HG02938 (cell line): ENCODE measurements around the gene ZBTB43.
"Not testable (repeated sequence)": the region's sequence is repeated elsewhere in the genome, so short reads cannot be mapped to it uniquely, and the experiment has no call there.

ENCODE experiments used
- ATAC-seq: cut with Tn5 transposase; IDR thresholded peaks from one replicate; pipeline ENCODE4 v1.9.1; 2021; ENCODE audit warnings: mild to moderate bottlenecking, moderate library complexity; ENCODE audit not compliant: unreplicated experiment

Gene ZBTB43

DNA sequence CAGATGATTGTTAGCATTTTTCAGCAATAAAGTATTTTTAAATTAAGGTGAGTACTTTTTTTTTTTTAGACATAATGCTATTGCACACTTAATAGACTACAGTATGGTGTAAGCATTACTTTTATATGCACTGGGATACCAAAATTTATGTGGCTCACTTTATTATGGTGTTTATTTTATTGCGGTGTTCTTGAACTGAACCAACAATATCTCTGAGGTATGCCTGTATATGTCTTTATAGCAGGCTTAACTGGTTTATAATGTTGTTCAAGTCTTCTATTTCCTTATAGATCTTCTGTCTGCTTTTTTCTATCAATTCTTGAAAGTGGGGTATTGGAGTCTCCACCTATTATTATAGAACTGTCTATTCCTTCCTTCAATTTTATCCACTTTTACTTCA lies 18.0 kb downstream of the ZBTB43 start:
- no peak for ATAC-seq

DNA sequence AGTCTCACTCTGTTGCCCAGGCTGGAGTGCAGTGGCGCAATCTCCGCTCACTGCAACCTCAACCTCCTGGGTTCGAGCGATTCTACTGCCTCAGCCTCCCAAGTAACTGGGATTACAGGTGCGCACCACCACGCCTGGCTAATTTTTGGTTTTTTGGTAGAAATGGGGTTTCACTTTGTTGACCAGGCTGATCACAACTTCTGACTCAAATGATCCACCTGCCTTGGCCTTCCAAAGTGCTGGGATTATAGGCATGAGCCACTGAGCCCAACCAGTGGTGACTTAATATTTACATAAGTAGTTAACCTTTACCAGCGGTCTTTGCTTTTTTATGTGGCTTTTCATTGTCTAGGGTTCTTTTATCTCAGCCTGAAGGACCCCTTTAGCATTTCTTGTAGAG lies 19.2 kb downstream of the ZBTB43 start:
- ATAC-seq = not testable (repeated sequence)

DNA sequence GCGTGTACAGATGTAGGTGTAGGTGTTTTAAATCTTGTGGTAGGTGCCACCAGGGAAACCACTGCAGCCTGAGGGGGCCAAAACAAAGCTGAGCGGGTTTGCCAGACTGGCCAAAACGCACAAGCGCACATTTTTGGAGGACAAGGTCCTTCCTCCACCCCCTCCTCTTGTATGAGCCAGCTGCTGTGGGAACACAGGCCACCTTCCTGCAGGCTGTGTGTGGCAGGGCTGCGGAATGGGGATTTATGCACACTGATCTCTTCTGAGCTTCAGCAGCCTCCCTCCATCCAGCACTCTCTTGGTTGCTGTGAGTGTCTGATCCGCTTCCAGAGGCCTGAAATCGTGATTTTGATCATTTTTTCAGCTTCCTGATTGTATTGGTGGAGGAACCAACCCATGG lies 22.4 kb downstream of the ZBTB43 start:
- no peak for ATAC-seq

DNA sequence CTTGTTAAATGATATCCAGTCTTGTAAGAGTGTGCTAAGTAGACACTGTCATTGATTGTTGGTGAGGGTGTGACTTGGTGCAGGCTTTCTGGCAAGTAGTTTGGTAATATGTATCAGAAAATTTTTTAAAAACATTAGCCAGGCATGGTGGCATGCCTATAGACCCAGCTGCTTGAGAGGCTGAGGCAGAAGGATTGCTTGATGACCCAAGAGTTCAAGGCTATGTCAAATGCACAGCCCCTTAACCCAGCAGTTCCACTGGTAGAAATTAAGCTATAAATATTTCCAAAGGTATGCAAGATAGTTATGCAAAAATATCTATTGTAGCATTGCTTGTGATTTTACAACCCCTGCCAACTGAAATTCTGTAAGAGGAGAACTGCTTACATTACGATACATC lies 24.2 kb downstream of the ZBTB43 start:
- ATAC-seq = no peak

DNA sequence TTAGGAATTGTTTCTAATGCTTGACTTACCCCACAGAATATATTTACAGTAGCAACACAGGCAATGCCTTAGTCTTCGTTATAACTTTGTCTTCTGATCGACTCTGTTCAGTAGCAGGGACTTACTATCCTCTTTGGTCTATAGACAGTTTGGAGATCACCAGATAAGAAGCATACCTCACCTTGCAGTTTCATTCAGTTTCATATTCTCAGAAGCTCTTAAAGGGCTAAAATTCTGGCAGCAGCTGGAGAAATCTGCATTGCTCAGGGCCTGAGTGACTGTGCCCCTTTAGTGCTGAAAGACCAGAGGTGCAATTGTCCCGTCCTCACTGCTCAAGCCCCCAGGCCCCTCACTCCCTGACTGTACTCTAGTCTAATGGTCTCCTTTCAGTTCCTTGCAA lies 26.0 kb downstream of the ZBTB43 start:
- no peak for ATAC-seq

DNA sequence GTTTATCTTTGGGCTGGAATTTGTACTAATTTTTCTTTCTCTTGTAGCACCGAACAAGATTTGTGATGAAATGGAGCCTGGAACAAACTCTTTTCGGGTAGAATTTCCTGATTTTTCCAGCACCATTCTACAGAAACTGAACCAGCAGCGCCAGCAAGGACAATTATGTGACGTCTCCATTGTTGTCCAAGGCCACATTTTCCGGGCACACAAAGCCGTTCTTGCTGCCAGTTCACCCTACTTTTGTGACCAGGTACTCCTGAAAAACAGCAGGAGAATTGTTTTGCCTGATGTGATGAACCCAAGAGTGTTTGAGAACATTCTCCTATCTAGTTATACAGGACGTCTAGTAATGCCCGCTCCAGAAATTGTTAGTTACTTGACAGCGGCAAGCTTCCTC lies 27.6 kb downstream of the ZBTB43 start:
- ATAC-seq = no peak

DNA sequence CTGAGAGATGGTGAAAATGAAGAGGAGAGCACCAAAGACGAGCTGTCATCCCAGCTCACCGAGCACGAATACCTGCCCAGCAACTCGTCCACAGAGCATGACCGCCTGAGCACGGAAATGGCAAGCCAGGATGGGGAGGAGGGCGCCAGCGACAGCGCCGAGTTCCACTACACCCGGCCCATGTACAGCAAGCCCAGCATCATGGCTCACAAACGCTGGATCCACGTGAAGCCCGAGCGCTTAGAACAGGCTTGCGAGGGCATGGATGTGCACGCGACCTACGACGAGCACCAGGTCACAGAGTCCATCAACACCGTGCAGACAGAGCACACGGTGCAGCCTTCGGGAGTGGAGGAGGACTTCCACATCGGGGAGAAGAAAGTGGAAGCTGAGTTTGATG lies 28.2 kb downstream of the ZBTB43 start:
- ATAC-seq = no peak

DNA sequence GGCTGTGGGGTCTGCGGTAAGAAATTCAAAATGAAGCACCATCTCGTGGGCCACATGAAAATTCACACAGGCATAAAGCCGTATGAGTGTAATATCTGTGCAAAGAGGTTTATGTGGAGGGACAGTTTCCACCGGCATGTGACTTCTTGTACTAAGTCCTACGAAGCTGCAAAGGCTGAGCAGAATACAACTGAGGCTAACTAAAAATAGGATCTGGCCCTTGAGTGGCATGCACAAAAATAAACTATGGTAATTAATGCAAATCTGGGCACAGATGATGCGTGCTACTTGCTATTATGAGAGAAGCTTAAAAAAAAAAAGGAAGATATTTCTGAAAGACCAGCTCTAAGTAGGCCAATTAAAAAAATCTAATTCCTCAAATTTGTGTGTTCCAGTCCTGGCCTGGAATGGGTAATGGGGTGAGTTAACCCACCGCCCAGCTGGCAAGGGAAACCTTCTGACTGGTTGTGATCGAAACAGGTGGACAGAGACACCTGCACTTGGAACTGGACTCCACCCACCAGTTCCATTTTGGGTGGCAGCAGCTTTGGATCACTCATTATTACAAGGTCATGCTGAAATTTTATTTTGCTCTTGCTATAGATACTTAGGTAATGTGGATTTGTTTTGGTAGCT lies 29.0 kb downstream of the ZBTB43 start:
- ATAC-seq = no peak

DNA sequence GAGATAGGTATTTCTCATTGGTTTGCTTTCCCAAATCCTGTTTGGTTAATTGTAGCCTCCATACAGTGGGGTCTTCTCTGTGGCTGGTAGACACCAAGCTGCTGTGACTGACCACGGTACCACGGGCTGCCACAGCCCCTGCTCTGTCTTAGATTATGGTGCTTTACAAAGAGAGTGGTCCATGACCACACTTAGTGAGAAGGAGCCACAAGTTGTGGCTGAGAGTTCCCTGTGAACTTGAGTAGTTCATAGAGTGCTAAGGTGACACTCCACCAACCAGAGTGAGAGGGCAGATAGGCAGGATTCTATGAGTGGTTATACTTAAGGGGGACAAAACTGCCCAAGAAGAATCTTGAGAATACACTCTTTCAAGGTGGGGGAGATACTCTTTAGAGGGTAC lies 29.8 kb downstream of the ZBTB43 start:
- ATAC-seq = no peak

DNA sequence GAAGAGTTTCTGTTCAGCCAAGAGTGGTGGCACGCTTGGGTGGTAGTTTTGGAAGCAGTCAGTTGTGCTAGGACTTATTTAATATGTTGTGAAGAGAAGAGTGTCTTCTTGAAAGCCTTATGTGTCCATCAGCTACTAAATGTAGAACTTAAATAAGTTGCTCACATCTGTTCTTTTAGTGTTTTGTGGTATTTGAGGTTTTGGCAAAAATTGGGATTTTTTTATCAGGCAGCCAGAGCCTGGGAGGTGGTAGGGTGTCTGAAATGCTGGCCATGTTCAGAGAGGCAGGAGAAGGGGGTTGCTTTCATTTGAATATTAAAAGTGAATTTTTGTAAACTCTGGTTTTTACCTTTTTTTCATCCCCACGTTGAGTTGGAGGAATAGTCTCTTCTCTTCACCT lies 31.4 kb downstream of the ZBTB43 start:
- no peak for ATAC-seq

DNA sequence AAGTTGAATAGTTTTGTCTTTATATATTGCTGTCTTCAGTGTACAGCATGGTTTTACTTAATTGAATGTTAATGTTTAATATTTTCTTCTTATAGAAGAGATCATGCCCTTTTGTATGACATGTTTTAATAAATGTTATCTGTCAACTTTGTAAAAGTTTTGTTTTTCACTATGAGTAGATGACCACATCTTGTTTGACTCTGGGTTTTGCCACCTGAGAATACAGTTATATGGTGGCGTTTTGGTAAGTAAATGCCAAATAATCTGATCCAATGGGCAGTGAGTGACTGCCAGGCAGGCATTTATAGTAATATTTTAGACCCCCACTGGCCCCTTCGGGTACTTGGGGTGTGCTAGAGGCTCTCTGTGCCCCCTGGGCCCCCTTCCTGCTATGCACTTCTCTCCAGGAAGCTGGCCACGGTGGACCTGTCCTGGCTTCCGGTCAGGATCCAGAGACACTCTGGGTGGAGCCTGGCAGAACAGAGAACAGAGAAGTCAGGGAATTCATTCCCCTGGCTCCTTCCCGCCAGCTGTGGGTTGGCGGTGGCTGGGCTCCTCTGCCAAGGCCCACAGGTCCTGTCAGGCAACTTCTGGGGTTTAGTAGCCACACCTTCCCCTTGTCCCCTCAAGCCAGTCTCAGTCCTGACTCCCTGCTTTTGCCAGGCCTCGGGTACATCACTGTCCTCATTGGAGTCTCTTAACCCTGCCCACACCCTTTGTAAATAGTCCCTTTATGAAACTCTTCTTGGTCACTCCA lies 33.4 kb downstream of the ZBTB43 start:
- no peak for ATAC-seq

DNA sequence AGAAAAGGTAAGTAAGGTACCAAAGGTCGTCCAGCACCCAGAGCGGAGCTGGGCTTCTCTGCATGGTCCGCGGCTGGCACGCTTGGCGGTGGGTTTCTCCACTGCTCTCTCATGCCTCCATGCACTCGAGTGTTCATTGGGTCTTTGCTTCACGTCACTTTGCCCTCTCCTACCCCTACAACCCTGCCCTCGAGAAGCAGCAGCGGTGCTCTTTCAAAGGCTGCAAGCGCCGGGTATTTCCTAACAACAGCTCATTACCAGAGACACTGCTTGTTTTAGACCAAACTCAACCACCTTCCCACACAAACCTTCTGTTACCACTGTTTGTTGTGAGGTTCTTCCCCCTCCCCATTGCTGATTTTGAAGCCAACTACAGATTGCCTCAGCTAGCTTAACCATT lies 34.1 kb downstream of the ZBTB43 start:
- ATAC-seq = no peak

DNA sequence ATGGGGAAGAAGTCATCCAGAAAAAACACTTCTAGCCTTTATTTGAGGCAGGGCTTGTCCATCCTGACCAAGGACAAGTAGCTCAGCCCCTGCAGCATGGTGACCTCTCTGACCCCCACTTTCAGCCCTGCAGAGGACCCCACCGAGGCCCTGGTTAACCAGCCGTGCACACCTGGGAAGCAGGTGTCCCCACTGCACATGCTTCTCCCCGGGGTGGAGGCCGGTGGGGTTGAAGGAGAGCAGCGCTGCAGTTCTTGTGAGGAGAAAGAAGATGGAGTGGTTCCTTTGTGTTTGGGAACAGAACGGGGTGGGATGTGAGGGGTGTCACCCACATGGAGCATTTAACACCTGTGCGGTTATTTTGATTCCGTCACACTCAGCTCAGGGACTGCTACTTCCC lies 34.5 kb downstream of the ZBTB43 start:
- no peak for ATAC-seq

DNA sequence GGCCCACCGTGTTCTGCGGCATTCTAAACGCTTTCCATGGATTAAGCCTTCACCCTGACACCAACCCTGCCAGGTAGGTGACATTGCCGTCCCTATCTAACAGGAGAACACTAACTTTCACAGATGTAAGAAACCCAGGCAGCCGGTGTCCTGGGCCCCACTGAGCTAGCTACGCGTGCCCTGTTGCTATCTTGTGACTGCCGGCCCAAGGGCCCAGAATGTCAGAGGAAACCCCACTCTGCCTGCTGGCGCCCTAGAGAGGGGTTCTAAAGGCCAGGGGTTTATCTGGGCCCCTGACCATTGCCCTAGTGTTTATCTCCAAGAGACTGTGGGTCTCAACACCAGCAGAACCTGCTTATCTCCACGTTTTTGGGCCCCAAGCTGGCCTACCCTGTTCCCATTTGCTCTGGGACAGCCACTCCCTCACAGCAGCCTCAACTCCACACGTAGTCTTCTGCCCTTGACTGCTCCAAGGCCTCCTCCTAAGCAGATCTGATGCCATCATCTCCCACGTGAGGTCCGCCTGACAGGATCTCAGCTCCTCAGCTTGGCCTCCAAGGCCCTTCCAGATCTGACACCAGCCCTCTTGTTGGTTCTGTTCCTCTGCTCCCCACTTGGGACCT lies 37.5 kb downstream of the ZBTB43 start:
- ATAC-seq = no peak

DNA sequence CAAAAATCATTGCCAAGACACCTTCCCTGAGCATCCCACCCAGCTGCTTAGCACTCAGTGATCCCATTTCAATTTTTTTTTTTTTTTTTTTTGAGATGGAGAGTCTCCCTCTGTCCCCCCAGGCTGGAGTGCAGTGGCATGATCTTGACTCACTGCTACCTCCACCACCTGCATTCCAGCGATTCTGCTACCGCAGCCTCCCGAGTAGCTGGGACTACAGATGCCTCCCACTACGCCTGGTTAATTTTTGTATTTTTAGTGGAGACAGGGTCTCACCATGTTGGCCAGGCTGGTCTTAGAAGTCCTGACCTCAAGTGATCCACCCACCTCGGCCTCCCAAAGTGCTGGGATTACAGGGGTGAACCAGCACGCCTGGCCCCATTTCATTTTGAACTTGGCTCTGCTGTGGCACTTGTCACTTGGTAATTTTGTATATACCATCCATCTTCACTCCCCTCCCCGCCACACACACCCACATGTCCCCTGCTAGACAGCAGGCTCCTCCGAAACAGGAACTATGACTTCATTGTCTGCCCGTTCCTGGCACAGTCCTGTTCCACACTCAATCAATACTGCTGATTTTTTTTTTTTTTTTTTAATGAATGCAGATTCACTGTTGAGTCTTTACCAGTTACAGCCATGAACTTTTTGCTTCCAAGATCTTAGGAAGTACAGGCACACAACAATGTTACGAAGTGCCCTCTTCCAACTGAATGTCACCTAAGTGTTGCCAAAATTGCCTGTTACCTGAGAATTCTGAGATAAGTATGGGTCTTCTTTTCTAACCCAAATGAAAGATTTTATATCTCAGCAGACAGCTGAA lies 38.3 kb downstream of the ZBTB43 start:
- ATAC-seq = no peak

DNA sequence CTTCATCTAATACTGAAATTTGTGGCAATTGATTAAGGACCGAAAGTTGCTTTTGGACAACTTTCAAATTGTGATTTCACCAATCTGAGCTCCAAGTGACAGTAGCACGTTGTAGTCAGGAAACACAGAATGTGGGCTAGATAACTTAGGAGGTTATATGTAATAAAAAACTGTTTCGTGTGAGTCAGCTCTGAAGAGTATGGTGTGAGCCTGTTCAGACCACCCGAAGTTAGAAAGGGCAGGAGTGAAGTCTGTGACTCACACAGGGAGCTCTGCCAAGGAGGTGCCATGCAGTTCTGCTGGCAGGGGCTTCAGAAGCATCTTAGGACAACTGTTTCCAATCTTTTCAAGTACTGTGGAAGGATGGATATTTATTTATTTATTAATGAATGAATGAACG lies 39.2 kb downstream of the ZBTB43 start:
- no peak for ATAC-seq

DNA sequence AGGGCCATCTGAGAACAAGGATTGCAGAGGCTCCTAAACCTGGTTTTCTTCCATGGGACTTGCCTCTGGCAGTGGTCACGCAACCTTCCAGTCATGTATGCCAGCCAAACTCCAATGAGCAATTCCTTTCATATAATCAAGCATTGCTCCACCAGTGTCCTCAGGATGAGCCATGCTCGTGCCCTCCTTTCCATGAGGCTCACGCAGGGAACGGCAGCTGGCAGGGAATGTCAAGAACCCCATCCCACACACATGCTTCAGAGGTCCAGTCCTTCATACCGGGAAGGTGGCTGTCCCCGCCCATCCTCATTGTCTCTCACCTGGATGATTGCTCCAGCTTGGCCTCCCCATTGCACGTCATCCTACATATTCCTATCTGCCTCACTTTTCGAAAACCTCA lies 42.2 kb downstream of the ZBTB43 start:
- no peak for ATAC-seq

DNA sequence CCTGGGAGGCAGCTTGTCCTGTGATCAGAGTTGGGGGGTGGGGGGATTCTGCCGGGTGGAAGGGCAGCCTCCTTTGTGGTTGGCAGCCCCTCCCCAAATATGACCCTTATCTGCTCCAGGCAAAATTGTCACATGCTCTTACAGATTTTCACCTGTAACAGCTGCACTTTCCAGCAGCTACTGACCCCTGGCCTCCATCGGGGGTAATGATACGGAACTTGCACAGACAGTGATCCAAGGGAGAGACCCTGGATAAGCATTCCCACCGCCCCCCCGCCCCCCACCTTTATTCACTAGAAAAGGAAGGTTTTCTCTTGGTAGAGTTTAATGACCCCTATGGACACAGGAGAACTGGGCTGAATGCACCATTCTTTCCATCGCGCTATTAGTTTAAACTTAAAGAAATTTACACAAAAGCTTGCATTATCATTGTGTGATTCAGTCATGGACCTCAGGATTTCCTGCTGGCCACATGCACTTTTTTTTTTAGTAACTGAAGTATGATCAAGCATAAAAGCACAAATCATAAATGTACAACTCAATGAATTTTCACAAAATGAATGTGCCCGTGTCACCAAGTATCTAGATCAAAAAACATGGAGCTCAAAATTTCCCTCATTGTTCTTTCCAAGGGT lies 44.9 kb downstream of the ZBTB43 start:
- ATAC-seq = no peak

DNA sequence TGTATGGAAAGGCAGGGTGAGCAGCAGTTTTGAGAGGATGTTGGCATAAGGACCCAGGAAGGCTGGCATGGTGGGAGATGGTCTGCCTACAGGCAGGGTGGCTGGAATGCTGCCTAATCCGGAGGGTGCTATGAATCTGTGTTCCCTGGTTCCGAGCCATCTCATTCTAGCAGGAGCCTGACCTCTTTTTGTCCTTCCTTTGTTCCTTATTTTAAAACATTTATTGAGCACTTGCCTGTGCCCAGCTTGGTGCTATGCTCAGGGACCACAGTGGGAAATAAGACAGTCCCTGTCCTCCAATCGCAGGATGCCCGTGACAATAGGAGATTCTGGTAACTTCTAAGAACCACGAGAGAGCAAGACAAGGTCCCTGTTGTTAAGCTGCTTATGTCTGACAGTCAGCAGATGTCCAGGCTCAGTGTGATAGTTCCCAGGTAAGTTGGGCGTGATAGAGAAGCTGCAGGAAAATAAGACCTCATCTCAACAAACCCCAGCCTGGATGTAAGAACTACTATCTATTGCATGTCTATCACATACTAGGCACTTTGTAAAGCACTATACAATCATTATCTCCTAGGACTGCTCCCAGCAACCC lies 46.5 kb downstream of the ZBTB43 start:
- ATAC-seq = no peak

DNA sequence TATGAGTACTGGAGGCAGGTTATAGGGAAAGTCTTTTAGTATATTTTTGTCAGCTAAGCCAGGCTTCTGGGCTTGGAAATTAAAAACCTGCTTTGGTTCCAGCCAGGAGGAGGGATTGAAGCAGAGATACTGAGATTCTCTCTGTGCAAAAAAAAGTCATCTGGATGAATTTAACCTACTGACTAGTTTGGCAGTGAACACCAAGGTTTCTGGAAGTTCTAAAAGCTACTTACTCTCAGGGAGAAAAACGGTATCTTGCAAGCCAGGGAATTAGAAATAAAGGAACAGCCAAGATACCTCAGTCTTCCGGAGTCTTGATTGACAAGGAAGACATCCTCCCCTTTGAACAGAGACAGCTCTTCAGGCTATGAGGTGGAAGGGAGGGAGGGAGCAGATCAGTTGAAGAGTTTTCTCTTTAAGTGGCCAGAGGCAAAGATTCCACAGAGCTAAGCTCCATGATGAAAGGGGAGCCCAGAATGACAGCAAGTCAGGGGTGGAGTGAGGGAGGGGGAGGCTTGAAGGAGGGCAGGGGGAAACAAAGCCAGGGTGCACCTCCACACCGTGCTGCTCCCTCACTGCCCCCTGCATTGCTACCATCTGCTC lies 47.3 kb downstream of the ZBTB43 start:
- ATAC-seq = no peak
